Activated T-cell treated with anti-CD3 and anti-CD28 coated beads for 4 hours (primary cell): Measurements from ENCODE around the gene CA11.

ENCODE experiments used
- DNase-seq: peaks from one replicate; pipeline ENCODE4 v3.0.0-alpha.2; 2020

The CA11 gene

DNA sequence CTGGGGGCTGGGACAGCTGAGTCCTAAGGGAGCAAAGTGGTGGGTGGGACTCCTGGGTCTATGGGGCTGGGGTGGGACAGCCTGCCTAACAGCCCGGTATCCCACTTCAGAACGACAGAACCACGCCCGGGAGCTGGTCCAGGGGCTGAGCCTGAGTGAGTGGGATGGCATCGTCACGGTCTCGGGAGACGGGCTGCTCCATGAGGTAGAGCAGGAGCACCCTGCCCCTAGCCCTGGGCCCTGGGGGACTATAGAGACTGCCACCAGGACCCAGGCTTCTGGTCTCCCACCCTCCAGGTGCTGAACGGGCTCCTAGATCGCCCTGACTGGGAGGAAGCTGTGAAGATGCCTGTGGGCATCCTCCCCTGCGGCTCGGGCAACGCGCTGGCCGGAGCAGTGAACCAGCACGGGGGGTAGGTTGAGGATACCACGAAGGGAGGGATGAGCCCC is 18.1 kb downstream of the CA11 start:
- no peak for DNase-seq

DNA sequence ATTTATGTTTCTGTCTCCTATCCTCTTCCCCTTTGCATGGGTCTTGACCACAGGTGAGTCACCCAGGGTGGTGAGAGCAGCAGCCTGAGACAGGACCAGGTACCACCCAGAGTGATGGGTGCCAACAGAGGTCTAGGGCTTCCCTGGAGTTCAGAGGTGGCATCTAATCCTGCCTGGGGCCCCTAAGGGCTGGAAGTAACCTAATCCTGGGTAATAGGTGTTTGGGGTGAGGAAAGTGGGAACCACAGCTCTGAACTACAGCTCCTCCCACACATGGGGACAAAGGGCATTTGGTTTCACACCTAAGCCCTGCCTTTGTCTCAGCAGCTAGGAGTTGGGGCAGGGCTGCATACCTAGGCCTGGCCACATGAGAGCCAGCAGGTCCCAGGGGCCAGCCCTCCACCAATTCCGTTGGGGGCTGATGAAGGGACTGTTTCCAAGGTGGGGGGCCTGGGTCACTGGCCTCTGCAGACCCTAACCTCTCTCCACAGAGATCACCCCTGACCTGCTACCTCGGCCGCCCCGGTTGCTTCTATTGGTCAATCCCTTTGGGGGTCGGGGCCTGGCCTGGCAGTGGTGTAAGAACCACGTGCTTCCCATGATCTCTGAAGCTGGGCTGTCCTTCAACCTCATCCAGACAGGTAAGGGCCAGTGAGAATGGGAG is 18.7 kb downstream of the CA11 start:
- DNase-seq, result no peak

- no peak for DNase-seq
These were observed 20.1 kb downstream of the CA11 start for GRCh38 chr19:48625891-48626327.

DNA sequence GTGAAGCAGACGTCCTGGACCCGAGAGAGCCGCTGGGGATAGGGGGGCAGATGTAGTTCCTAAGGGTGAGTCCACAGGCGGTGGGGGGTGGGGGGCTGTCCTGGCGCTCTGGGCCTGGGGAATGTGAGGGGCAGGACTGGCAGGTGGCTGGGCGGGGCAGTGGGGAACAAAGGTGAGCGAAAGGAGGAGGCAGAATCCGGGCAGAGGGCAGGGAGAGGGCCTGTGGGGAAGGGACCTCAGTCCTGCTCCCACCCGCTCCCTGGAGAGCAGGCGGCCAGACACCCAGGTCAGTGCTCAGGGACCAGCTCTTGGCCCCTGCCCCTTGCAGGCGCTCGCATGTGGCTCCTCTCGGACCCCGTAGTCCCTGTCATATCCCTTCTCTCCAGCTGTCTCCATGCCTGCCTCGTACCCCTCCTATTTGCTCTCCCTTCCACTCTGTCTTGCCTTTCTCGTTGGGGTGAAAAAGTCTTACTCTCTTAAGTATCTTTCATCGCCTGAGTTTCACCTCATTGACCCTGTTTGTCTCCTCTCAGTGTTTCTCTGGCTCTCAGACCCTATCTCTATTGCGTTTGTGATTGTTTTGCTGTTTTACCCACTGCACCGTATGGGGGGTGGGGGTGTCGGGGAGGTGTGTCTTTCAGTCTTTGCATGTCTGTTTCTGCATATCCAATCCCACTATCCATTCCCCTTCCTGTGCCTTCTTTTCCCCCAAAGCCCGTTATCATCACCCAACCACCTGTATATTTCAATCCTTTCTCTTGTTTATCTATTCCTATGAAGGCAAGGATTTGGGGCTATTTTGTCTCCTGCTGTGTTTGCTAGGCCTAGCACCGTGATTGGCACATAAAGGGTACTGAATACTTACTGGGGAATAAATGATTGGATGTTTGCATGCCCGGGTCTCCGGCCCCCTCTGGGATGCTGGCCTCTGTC is 20.9 kb downstream of the CA11 start:
- DNase-seq, result no peak

GRCh38 chr19:48624067-48624594 is 21.9 kb downstream of the CA11 start:
- DNase-seq, result peak; percentile 92

- no peak for DNase-seq
These were observed 22.4 kb downstream of the CA11 start for GRCh38 chr19:48623556-48624066.

DNA sequence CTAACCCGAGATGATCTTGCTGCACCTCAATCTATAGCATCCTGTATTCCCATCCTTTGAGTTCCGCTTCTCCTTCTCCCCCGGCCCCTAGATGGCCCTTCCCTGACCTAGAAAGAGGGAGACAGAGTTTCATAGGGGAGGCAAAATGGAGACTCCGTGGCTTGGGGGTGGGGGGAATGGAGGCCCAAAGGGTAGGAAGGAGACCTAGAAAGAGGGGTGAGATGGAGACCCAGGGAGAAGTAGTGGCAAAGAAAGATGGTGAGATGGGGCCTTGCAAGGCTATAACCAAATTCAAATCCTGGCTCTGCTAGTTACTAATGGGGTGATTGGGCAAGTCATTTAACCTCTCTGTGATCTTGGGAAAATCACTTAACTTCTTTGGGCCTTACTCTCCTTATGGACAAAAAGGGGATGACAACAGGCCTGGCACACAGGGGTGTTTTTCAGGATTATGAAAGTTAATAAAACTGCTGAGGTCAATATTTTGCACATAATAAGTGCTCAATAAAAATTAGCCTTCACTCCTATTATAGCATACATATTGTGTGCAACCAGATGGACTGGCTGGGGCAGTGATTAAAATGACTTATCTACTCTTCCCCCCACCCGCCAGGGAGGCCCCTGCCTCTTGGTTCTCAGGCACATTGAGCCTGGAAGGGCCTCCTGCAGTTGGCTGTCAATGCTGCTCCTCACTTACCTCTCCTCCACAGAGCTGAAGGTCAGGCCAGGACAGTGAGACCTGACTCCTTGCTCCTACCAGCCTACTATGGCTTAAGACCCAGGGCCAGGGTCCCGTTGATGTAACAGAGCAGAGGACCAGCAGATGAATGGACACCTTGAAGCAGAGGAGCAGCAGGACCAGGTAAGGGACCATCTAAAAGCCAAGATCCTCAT is 26.0 kb downstream of the CA11 start:
- no peak for DNase-seq

DNA sequence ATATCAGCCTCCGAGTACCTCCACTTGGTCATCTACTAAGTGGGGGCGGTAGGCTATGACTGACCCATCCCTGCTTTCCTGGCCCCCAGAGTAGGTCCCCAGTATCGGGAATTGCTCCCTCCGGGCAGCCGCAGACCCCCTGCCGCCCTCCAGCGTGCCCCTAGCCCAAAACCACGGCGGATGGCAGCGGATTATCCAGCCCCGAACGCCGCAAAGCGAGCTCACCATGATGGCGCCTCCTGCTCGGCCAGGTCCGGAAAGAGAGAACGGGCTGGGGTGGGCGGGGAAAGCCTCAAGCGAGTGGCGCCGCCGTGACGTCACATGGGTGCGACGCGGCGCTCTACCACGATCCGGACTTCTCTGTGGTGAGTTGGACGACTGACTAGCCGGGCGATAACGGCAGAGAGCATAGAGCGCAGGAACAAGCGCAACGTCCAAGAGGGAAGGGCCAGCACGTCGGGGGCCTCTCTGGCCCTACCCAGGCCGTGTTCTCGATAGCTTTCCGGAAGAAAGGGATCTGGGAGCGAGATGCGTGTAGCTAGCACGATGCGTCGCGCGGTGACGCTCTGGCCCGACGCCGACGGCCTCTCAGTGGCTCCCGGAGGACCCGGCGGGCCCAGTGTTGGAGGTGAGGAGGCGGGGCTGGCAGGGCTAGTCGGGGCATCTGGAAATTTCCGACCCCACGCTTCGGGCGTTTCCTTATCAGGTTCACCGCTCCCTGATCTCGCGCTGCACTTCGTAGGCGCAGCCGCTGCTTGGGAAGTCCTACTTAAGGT is 26.9 kb downstream of the CA11 start, which contains the start of the genes RPL18 and SPHK2:
RPL18 (minus strand) TSS at position 263 of the 776 bp plus-strand sequence; CDS start at position 228, 35 bp downstream.
SPHK2 (plus strand) TSS at position 591 of the 776 bp plus-strand sequence. CDS start 1,009 bp downstream, outside the sequence.
- peak; percentile 92 for DNase-seq

DNA sequence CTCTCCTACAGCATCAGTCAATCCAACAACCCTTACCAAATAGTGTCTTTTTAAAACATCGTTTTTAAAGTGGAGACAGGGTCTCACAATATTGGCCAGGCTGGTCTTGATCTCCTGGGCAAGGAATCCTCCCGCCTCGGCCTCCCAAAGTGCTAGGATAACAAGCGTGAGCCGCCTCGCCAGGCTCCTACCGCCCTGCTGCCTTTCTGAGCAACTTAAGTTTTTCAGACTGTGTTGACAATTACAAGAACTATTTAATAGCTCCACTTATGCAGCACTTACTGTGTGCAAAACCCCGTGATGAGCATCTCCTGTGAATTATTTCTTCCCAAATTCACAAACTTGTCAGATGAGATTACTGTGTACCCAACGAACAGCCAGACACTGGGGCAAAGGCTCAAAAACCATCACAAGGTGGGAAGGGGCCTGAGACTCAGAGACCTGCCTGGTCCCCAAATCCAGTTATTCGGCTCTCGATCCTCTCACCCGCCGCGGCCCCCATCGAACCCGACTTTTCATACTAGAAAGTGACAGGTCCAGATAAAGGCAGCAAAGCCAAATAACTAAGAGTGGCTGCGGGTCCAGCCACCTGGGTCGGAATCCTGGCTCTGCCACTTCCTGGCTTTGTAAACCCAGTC is 27.6 kb downstream of the CA11 start:
- DNase-seq, result no peak

GRCh38 chr19:48617146-48617937 is 28.6 kb downstream of the CA11 start:
- DNase-seq, result no peak

GRCh38 chr19:48616491-48617056 is 29.4 kb downstream of the CA11 start:
- DNase-seq, result no peak

- DNase-seq, result no peak
These were observed 29.9 kb downstream of the CA11 start for GRCh38 chr19:48616041-48616436.

DNA sequence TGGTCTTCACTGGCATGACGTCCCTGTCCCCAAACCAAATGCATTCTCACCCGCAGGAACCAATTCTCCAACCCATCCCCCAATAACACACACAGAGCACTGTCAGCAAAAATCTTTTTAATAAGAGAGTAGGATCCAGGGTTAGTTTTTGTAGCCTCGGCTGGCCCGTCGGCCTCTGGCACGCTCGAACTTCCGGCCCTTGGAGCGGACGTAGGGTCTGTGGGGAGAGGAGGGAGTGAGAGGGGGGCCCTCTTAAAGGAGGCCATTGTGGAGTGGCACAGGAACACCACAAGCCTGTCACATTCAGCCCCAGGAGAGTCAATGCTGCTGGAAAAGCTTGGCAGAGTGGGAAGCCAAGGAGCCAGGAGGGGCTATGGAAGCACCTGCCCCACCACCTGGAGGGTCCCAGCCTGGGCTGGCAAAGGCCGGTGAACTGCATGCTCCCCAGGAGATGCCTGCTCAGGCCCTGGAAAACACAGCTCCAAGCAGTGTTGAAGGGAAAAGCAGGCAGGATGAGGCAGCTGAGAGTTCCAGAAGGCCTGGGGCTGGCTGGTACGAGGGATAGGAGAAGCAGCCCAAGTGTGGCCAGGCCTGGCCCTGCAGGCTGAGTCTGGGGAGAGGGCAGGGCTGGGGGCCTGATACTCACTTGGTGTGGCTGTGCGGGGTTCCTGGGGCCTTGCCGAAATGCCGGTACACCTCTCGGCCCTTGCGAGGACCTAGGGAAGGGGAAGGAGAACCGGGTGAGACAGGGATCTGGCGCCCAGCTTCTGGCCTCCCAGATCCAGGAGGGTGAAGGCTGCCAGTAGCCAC is 30.6 kb downstream of the CA11 start:
- no peak for DNase-seq

DNA sequence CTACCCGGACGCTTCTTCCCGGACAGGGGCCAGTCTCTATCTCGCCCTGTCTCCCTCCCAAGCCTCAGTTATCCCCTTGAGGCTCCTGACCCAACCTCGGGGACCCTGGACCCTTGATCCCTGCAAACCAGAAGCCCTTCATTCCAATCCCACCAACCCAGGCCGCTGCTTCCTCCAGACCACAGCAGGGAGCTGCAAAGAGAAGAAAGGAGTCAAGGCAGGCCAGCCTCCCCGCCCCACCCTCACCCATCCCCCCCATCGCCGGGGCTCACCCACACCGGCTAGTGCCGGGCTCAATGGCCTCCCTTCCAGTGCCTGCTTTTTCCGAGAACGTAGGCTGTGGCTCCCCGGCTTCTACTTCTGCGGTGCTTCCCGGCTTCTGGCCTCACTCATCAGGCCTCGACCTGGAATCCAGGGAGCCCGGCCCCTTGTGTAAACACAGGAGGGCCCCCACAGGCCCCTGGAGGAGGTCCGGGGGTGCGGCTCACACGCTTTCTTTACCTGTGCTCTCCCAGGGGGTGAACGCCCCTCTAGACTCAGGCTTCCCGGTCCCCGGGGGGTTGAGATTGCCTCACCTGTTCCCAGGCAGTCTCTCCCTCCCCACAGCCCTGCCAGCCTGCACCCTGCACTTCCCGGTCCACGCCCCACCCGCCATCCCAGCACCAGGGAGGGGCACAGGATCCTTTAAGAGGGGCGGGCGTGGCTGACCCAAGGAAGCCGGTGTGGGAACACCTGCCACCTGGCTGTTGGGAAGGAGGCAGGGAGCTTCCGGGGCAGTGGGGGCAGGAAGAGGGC is 31.4 kb downstream of the CA11 start, which contains the start of gene FAM83E:
FAM83E (minus strand) TSS at position 641 of the 795 bp plus-strand sequence. CDS start 1,704 bp downstream, outside the sequence.
- no peak for DNase-seq

DNA sequence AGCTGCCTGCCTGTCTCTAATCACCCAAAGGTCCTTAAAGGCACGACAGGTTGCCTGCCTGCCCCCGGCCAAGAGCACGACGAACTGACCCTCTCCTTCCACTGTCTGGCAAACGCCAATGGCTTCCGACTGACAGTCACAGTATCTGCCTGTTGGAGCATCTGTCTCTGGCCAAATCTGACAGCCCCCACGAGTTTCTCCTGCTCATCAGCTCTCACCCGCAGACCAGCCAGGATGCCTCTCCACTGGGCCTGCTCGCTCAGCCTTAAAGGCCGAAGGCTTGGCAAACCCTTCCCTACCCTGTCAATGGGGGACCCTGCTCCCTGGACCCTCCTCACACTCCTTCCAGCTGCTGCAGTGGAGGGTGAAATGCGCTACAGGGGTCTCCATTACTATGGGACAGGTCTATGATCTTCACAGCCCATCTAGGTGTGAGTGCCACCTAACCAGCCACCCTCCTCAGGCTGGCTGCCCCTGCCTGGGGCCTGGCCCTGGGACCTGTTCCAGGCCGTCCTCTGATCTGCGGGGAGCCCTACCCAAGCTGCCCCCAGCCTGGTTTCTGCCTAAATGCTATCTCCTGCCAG is 32.0 kb downstream of the CA11 start:
- no peak for DNase-seq

- DNase-seq, result no peak
These were observed 32.7 kb downstream of the CA11 start for GRCh38 chr19:48613024-48613851.
